ENCODE measurements around the gene FNIP1.

- no peak for TF ChIP-seq CTCF (IDR thresholded peaks at IDR 0.05)
- no peak for TF ChIP-seq POLR2A (IDR thresholded peaks at IDR 0.05)
- TF ChIP-seq EP300 (IDR thresholded peaks at IDR 0.05; ENCODE audit: low read depth), result no peak
Measured at GRCh38 chr5:131745155-131745554, 51.7 kb downstream of the FNIP1 start.

Measured in transverse colon (tissue), 3 donors.